Fibroblast of the conjunctiva (primary cell): Measurements from ENCODE around the gene AHI1.
"Not testable (repeated sequence)": the region's sequence is repeated elsewhere in the genome, so short reads cannot be mapped to it uniquely, and the experiment has no call there.

ENCODE experiments used
- DNase-seq: peaks from one replicate; pipeline ENCODE4 v3.0.0-alpha.2; 2010; ENCODE audit warnings: low read depth

The AHI1 gene

GRCh38 chr6:135390458-135390857, 107.1 kb downstream of the AHI1 start:
- no peak for DNase-seq

- DNase-seq: no peak
These were observed 112.2 kb downstream of the AHI1 start for GRCh38 chr6:135385299-135385698.

GRCh38 chr6:135383766-135384165, 113.8 kb downstream of the AHI1 start:
- no peak for DNase-seq

GRCh38 chr6:135383301-135383700, 114.2 kb downstream of the AHI1 start:
- DNase-seq: no peak

- DNase-seq: no peak
These were observed 115.3 kb downstream of the AHI1 start for GRCh38 chr6:135382182-135382628.

GRCh38 chr6:135380793-135381192, 116.7 kb downstream of the AHI1 start:
- no peak for DNase-seq

- no peak for DNase-seq
These were observed 117.9 kb downstream of the AHI1 start for GRCh38 chr6:135379647-135380046.

- no peak for DNase-seq
These were observed 124.8 kb downstream of the AHI1 start for GRCh38 chr6:135372758-135373157.

- not testable (repeated sequence) for DNase-seq
These were observed 133.9 kb downstream of the AHI1 start for GRCh38 chr6:135363622-135364021.

- DNase-seq: no peak
These were observed 135.4 kb downstream of the AHI1 start for GRCh38 chr6:135362124-135362523.

- DNase-seq: no peak
These were observed 137.3 kb downstream of the AHI1 start for GRCh38 chr6:135360222-135360621.

GRCh38 chr6:135358985-135359384, 138.6 kb downstream of the AHI1 start:
- DNase-seq: no peak

GRCh38 chr6:135358251-135358821, 139.2 kb downstream of the AHI1 start:
- peak; percentile 53 for DNase-seq

GRCh38 chr6:135354407-135354806, 143.1 kb downstream of the AHI1 start:
- no peak for DNase-seq

- no peak for DNase-seq
These were observed 144.4 kb downstream of the AHI1 start for GRCh38 chr6:135353113-135353512.

- no peak for DNase-seq
These were observed 145.9 kb downstream of the AHI1 start for GRCh38 chr6:135351635-135352034.

GRCh38 chr6:135347887-135348286, 149.7 kb downstream of the AHI1 start:
- DNase-seq: no peak

- DNase-seq: no peak
These were observed 150.8 kb downstream of the AHI1 start for GRCh38 chr6:135346747-135347146.

GRCh38 chr6:135344526-135344925, 153.0 kb downstream of the AHI1 start:
- no peak for DNase-seq

GRCh38 chr6:135339920-135340319, 157.6 kb downstream of the AHI1 start:
- DNase-seq: not testable (repeated sequence)

- DNase-seq: no peak
These were observed 163.4 kb downstream of the AHI1 start for GRCh38 chr6:135334169-135334568.

- DNase-seq: no peak
These were observed 166.5 kb downstream of the AHI1 start for GRCh38 chr6:135331002-135331401.

GRCh38 chr6:135329851-135330803, 167.4 kb downstream of the AHI1 start:
- DNase-seq: no peak
